GM21737 (cell line): ENCODE measurements around the gene PLCXD3.
"Not testable (repeated sequence)": the region's sequence is repeated elsewhere in the genome, so short reads cannot be mapped to it uniquely, and the experiment has no call there.

Experiments
- ATAC-seq: cut with Tn5 transposase; IDR thresholded peaks from one replicate; pipeline ENCODE4 v1.9.1; 2021; ENCODE audit warnings: mild to moderate bottlenecking, moderate library complexity; ENCODE audit not compliant: unreplicated experiment

The PLCXD3 gene

DNA sequence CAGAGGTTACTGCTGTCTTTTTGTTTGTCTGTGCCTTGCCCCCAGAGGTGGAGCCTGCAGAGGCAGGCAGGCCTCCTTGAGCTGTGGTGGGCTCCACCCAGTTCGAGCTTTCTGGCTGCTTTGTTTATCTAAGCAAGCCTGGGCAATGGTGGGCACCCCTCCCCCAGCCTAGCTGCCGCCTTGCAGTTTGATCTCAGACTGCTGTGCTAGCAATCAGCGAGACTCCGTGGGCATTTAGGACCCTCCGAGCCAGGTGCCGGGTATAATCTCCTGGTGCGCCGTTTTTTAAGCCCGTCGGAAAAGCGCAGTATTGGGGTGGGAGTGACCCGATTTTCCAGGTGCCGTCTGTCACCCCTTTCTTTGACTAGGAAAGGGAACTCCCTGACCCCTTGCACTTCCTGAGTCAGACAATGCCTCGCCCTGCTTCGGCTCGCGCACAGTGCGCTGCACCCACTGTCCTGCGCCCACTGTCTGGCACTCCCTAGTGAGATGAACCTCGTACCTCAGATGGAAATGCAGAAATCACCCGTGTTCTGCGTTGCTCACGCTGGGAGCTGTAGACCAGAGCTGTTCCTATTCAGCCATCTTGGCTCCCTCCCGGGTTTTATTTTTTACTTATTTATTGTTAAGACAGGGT lies 16.8 kb downstream of the PLCXD3 start:
- ATAC-seq = not testable (repeated sequence)

DNA sequence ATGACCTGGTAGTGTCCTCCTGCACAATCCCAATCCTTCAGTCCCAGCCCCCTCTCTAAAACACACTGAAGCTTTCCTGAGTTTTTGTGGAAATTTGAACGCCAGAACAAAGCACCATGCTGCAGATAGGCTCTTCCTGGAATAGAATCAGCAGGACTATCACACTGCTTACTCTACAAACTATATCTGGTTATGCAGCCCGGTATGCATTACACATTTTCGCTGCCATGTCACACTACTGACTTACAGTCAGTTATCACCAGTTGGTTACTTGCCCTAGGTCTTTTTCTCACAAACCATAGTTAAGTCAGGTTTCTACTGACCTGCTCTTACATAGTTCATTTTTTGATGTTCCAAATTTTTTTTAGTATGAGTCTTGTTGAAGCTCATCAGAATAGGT lies 24.9 kb downstream of the PLCXD3 start:
- no peak for ATAC-seq

GRCh38 chr5:41482715-41483114 lies 27.7 kb downstream of the PLCXD3 start:
- ATAC-seq = no peak

DNA sequence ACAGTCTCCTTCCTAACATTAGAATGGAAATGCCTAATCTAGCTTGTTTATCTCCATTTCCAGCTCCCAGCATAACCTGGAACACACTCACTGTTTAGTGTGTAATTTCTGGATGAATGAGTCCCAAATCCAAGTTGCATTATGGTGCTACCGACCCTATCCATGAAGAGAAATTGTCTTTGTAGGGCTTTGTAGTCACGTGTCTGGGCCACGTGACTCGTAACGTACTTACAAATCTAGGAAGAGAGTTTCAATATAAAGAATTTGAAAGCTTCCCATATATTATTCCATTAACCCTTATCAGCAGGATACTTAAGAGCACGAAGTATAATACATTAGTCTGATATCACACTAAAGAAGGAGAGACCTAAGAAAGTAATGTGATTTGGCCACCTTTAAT lies 28.2 kb downstream of the PLCXD3 start:
- ATAC-seq = no peak

- not testable (repeated sequence) for ATAC-seq
These were observed 38.7 kb downstream of the PLCXD3 start for GRCh38 chr5:41471571-41472208.

GRCh38 chr5:41465493-41466171 lies 44.8 kb downstream of the PLCXD3 start:
- ATAC-seq = no peak

GRCh38 chr5:41459557-41459956 lies 50.8 kb downstream of the PLCXD3 start:
- no peak for ATAC-seq

DNA sequence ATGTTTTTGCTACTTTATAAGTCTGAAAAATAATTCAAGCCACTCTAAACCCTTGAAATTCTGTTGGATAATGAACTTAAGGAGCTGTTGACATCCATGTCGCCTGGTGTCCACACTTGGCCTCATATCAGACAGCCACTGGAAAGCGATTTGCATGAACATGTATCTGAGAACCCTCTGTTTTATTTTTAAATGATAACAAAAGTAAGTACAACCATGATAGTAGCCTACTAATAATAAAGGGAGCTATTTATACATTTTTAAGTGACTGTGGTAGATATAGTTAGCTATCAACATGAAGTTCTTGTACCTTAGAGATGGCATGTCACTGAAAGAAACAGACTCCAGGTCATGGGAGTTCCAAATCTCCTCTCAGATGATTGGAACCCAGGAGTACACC lies 53.3 kb downstream of the PLCXD3 start:
- ATAC-seq = no peak

DNA sequence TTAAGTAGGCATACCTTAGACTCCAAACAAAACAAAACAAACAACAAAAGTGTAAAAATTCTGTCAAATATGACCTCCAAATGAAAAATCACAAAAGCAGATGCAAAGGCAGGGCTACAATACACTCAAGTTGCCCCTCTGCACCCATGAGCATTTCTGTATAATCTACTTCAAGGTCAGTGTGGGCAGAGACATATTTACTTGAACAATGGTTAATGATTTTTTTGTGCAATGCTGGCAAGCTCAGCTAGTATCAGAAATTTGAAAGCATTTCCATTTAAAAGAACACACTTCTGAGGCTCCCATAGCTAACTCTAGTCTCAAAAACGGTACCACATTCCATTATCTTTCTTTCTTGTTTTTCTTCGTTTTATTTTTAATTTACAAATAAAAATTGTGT lies 57.9 kb downstream of the PLCXD3 start:
- ATAC-seq = no peak

- ATAC-seq = no peak
These were observed 62.5 kb downstream of the PLCXD3 start for GRCh38 chr5:41447650-41448510.

DNA sequence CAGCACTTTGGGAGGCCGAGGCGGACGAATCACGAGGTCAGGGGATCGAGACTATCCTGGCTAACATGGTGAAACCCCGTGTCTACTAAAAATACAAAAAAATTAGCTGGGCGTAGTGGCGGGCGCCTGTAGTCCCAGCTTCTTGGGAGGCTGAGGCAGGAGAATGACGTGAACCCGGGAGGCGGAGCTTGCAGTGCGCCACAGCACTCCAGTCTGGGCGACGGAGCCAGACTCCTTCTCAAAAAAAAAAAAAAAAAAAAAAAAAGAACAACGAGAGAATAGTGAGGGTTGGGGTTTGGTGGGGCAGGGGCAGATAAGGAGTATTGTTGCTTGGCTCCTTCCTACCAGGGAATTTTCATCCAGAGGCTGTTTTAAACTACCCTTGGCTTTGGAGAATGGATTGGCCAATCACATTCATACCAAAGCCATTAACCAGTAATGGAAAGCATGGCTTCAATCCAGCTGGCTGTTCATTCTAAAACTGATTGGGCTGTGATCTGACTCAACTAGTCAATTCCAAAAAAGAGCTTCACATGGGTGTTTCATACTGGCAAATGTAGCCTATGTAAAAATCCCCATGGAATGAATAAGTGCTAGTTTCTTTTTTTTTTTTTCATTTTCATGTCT lies 64.4 kb downstream of the PLCXD3 start:
- no peak for ATAC-seq

DNA sequence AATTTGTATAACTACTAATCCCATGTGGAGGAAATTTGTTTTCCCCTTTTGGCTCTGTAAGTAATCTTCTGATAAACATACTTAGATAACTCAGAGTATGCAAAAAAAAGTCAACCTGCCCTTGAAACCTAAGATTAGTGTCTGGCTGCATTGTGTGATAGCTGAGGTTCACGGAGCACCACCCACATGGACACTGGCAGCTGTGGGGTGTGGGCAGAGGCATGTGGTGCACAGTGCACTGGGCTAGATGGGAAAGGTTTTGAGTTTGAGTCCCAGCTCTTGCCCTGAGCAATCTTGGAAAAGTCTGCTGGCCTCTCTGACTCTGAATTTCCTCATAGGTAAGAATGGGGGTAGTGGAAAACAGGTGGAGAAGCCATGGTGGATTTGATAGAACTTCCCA lies 75.1 kb downstream of the PLCXD3 start:
- ATAC-seq = no peak

DNA sequence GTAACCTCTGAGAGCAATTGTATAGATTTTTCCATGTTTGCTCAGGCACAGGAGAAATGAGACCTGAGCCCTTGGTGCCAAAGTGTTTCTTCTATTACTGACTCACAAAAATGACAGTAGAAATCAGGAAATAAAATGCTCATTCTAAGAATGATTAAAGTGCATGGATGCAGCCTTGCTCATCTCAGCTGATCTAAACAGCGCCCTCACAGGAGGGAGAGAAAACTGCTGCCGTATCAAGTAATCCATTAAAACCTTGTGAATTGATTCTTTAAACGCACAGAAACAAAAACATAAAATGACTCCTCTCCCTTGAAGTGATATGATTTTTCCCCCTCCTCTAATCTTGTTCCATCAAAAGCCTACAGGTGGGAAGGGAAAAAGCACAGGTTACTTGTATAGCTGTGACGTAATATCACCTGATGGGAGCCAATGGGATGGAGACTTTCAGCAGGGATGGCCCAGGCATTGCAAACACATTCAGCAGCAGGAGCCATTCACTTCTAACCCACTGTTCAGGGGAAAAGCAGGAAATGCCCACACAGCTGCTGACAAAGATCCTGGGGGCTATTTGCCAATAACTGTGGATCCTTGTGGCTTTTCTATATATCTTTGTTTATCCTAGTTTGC lies 76.7 kb downstream of the PLCXD3 start:
- ATAC-seq = no peak

- ATAC-seq = no peak
These were observed 77.7 kb downstream of the PLCXD3 start for GRCh38 chr5:41432481-41433253.

DNA sequence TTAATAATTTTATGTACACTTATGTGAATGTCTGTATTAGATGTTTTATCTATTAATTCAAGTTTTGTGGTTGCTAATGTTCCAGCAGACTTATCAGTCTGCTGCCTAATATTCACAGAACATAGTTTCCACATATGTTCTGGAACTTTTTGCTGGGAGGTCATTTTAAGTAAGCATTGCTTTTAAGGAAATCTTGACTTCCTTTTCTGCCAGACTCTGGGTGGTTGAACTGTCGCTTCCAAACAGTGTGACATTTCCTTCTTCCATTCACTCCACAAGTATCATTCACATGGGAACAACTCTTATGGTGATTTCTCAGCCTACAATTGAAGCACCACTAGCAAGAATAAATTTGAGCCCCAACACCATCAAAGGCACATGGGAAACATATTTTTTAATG lies 82.9 kb downstream of the PLCXD3 start:
- ATAC-seq = no peak

DNA sequence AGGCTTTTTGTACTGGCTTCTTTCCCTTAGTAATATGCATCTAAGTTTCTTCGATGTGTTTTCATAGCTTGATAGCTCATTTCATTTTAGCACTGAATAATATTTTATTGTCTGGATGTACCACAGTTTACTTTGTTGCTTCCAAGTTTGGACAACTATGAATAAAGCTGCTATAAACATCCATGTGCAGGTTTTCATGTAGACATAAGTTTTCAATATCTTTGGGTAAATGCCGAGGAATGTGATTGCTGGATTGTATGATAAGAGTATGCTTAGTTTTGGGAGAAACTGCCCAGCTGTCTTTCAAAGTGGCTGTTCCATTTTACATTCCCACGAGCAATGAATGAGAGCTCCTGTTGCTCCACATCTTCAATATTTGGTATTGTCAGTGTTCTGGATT lies 84.7 kb downstream of the PLCXD3 start:
- no peak for ATAC-seq

DNA sequence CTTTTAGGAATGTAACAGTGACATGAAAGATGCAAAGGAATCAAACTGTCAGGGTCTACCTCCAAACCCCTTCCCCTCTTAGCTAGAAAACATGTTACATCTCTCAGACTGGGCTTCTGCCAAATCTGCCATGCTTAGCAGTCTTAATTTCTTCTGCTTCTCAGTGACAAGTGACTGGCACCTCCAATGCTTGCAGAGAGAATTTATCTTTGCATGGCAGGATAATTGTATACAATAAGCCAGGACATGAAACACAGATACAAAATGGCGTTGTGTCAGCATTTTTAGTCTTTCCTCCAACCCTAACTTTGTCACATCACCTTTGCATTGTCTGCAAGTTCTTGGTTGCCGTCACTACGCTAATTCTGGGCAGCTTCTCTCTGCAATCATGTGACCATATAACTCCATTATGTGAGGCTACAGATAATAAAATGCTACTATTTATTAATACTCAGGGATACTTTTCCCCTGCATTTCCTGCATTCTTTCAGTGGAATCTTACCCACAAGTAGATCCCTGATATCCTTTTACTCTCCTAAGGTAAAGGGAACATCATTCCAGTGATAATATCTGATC lies 89.8 kb downstream of the PLCXD3 start:
- ATAC-seq = no peak

GRCh38 chr5:41418220-41419031 lies 92.0 kb downstream of the PLCXD3 start:
- ATAC-seq = no peak

- no peak for ATAC-seq
These were observed 94.1 kb downstream of the PLCXD3 start for GRCh38 chr5:41416336-41416735.
